ENCODE data around the gene MALL.

MALL gene

GRCh38 chr2:110124038-110124825, 8.6 kb upstream of the MALL start:
- no peak overlapping the region for H2AFZ ChIP-seq (ENCODE audit: low read depth, low read length)
- H4K20me1 ChIP-seq (ENCODE audit: insufficient read depth, low read length): no peaks in the 10 kb centered on the region
- no peaks in the 10 kb centered on the region; the same call in 1 of the 2 replicates for H3K27me3 ChIP-seq (ENCODE audit: low read depth, low read length)
- H3K9me3 ChIP-seq (ENCODE audit: insufficient read depth, low read length): no peaks in the 10 kb centered on the region
- no peaks in the 10 kb centered on the region for H3K79me2 ChIP-seq (ENCODE audit: low read length)
- no peaks in the 10 kb centered on the region for H3K36me3 ChIP-seq (replicated peaks; ENCODE audit: low read depth, low read length)
- no peak overlapping the region for H3K4me2 ChIP-seq (ENCODE audit: low read length)
- TF ChIP-seq EZH2phosphoT487 (IDR thresholded peaks at IDR 0.05; ENCODE audit: low read depth): no peak
- no peak for TF ChIP-seq CTCF (IDR thresholded peaks at IDR 0.05; ENCODE audit: low read depth, low read length)
- H3K9ac ChIP-seq (ENCODE audit: low read length): no peak overlapping the region
- H3K4me1 ChIP-seq (ENCODE audit: low read length): no peaks in the 10 kb centered on the region
- H3K4me3 ChIP-seq (ENCODE audit: low read length): no peak overlapping the region
- H3K27ac ChIP-seq (ENCODE audit: low read length): no peak overlapping the region

GRCh38 chr2:110121592-110121991, 6.0 kb upstream of the MALL start:
- H3K27ac ChIP-seq (ENCODE audit: low read length): no peak overlapping the region

GRCh38 chr2:110121052-110121334, 5.4 kb upstream of the MALL start:
- Histone ChIP-seq H3K9me3 (ENCODE audit: insufficient read depth, low read length) (no peaks in the 10 kb centered on the region), H3K27me3 (ENCODE audit: low read depth, low read length) (peaks cover 4% of the 10 kb centered on the region; the same call in 1 of the 2 replicates), H3K4me2 (ENCODE audit: low read length) (no peak overlapping the region), H3K9ac (ENCODE audit: low read length) (no peak overlapping the region), H2AFZ (ENCODE audit: low read depth, low read length) (no peak overlapping the region), H3K4me3 (ENCODE audit: low read length) (no peak overlapping the region), H4K20me1 (ENCODE audit: insufficient read depth, low read length) (no peaks in the 10 kb centered on the region), H3K79me2 (ENCODE audit: low read length) (no peaks in the 10 kb centered on the region), H3K36me3 (replicated peaks; ENCODE audit: low read depth, low read length) (no peaks in the 10 kb centered on the region), H3K4me1 (ENCODE audit: low read length) (no peaks in the 10 kb centered on the region), H3K27ac (ENCODE audit: low read length) (no peak overlapping the region)
- TF ChIP-seq EZH2phosphoT487 (IDR thresholded peaks at IDR 0.05; ENCODE audit: low read depth): no peak
- no peak for TF ChIP-seq CTCF (IDR thresholded peaks at IDR 0.05; ENCODE audit: low read depth, low read length)

More at GRCh38 chr2:110121592-110121991, 6.0 kb upstream of the MALL start:
- Histone ChIP-seq H3K4me3 (ENCODE audit: low read length) (no peak overlapping the region), H3K9ac (ENCODE audit: low read length) (no peak overlapping the region), H3K36me3 (replicated peaks; ENCODE audit: low read depth, low read length) (no peaks in the 10 kb centered on the region), H3K9me3 (ENCODE audit: insufficient read depth, low read length) (no peaks in the 10 kb centered on the region), H4K20me1 (ENCODE audit: insufficient read depth, low read length) (no peaks in the 10 kb centered on the region), H3K4me1 (ENCODE audit: low read length) (no peaks in the 10 kb centered on the region), H3K79me2 (ENCODE audit: low read length) (no peaks in the 10 kb centered on the region), H3K4me2 (ENCODE audit: low read length) (no peak overlapping the region), H2AFZ (ENCODE audit: low read depth, low read length) (no peak overlapping the region), H3K27me3 (ENCODE audit: low read depth, low read length) (peaks cover 4% of the 10 kb centered on the region; the same call in 1 of the 2 replicates)
- TF ChIP-seq CTCF (IDR thresholded peaks at IDR 0.05; ENCODE audit: low read depth, low read length): no peak
- no peak for TF ChIP-seq EZH2phosphoT487 (IDR thresholded peaks at IDR 0.05; ENCODE audit: low read depth)

GRCh38 chr2:110120171-110121051, 4.8 kb upstream of the MALL start:
- Histone ChIP-seq H3K79me2 (ENCODE audit: low read length) (no peaks in the 10 kb centered on the region), H2AFZ (ENCODE audit: low read depth, low read length) (no peak overlapping the region), H3K4me2 (ENCODE audit: low read length) (no peak overlapping the region)

More at GRCh38 chr2:110120171-110121051, 4.8 kb upstream of the MALL start:
- Histone ChIP-seq H3K4me1 (ENCODE audit: low read length) (no peaks in the 10 kb centered on the region), H3K27me3 (ENCODE audit: low read depth, low read length) (peaks cover 4% of the 10 kb centered on the region; the same call in 1 of the 2 replicates), H3K27ac (ENCODE audit: low read length) (no peak overlapping the region), H3K36me3 (replicated peaks; ENCODE audit: low read depth, low read length) (no peaks in the 10 kb centered on the region), H3K9me3 (ENCODE audit: insufficient read depth, low read length) (no peaks in the 10 kb centered on the region), H3K9ac (ENCODE audit: low read length) (no peak overlapping the region), H4K20me1 (ENCODE audit: insufficient read depth, low read length) (no peaks in the 10 kb centered on the region), H3K4me3 (ENCODE audit: low read length) (no peak overlapping the region)
- no peak for TF ChIP-seq CTCF (IDR thresholded peaks at IDR 0.05; ENCODE audit: low read depth, low read length)
- no peak for TF ChIP-seq EZH2phosphoT487 (IDR thresholded peaks at IDR 0.05; ENCODE audit: low read depth)

All from OCI-LY3 (cell line).